ENCODE measurements around the gene ASXL1.

DNA sequence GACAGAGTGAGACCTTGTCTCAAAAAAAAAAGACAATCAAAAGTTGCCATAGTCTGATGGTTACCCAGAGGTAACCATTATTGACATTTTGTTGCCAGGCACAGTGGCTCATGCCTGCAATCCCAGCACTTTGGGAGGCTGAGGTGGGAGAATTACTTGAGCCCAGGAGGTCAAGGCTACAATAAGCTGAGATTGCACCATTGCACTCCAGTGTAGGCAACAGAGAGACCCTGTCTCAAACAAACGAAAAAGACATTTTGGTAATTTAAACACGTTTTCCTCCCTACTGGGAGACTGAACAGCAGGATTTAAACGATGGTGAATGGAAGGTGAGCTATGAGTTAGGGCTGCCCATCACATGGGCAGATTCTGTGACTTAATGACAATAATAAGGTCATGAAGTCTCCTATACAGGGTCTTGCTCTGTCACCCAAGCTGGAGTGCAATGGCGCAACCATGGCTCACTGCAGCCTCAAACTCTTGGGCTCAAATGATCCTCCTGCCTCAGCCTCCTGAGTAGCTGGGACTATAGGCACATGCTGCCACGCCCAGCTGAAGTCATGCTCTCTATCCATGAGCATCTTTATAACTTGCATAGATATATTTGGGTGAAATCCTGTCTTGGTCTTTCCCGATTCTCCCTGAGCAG lies 4.2 kb upstream of the ASXL1 start:
- TF ChIP-seq, protein P1, sequence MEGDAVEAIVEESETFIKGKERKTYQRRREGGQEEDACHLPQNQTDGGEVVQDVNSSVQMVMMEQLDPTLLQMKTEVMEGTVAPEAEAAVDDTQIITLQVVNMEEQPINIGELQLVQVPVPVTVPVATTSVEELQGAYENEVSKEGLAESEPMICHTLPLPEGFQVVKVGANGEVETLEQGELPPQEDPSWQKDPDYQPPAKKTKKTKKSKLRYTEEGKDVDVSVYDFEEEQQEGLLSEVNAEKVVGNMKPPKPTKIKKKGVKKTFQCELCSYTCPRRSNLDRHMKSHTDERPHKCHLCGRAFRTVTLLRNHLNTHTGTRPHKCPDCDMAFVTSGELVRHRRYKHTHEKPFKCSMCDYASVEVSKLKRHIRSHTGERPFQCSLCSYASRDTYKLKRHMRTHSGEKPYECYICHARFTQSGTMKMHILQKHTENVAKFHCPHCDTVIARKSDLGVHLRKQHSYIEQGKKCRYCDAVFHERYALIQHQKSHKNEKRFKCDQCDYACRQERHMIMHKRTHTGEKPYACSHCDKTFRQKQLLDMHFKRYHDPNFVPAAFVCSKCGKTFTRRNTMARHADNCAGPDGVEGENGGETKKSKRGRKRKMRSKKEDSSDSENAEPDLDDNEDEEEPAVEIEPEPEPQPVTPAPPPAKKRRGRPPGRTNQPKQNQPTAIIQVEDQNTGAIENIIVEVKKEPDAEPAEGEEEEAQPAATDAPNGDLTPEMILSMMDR (IDR thresholded peaks at IDR 0.05) = no peak
- no peak for TF ChIP-seq POLR2A (IDR thresholded peaks at IDR 0.05)
- TF ChIP-seq EP300 (IDR thresholded peaks at IDR 0.05) = no peak
- no peak for TF ChIP-seq POLR2AphosphoS5 (IDR thresholded peaks at IDR 0.05)

Measured in gastroesophageal sphincter (tissue), 3 donors.